ENCODE measurements around the gene ALPK1.

The ALPK1 gene

DNA sequence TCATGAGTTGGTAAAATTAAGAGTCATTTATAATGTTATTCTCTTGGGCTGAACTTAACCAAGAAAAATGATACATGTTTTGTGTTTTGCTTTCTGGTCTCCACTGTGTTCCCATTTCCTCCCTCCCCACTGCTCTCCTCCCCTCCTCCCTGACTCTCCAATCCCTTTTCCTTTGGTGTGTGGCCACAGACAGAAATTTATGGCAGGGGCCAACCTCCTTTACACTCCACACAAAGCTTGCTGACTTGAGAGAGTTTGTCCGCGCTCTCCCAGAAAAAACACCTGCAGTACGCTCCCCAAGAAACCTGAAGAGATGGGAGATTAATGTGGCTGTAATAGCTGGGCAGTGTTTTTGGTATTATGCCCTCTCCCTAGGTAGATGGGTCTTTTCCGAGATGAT lies 88.9 kb downstream of the ALPK1 start:
- intact Hi-C loops (cut with DNase I; ENCODE audit: low total_unique reads): no loop called here
- no peak overlapping the region for H3K27ac ChIP-seq
- H3K27me3 ChIP-seq: no peaks in the 10 kb centered on the region
- no peak for TF ChIP-seq CTCF (IDR thresholded peaks at IDR 0.05)
- no peak for DNase-seq
- H3K4me1 ChIP-seq: peaks cover 0 to 10% (median 0%) of the 10 kb centered on the region in 4 donors
- H3K4me3 ChIP-seq: no peak overlapping the region
- H3K36me3 ChIP-seq: peaks cover 13 to 30% (median 20%) of the 10 kb centered on the region in 3 donors
- no peaks in the 10 kb centered on the region for H3K9me3 ChIP-seq

GRCh38 chr4:112402098-112402497 lies 104.9 kb downstream of the ALPK1 start:
- Histone ChIP-seq H3K4me1 (no peaks in the 10 kb centered on the region), H3K4me3 (no peak overlapping the region), H3K9me3 (no peaks in the 10 kb centered on the region), H3K27ac (no peak overlapping the region), H3K27me3 (no peaks in the 10 kb centered on the region), H3K36me3 (no peaks in the 10 kb centered on the region)
- no peak for DNase-seq
- intact Hi-C loops (cut with DNase I; ENCODE audit: low total_unique reads): no loop called here
- TF ChIP-seq CTCF (IDR thresholded peaks at IDR 0.05): no peak

DNA sequence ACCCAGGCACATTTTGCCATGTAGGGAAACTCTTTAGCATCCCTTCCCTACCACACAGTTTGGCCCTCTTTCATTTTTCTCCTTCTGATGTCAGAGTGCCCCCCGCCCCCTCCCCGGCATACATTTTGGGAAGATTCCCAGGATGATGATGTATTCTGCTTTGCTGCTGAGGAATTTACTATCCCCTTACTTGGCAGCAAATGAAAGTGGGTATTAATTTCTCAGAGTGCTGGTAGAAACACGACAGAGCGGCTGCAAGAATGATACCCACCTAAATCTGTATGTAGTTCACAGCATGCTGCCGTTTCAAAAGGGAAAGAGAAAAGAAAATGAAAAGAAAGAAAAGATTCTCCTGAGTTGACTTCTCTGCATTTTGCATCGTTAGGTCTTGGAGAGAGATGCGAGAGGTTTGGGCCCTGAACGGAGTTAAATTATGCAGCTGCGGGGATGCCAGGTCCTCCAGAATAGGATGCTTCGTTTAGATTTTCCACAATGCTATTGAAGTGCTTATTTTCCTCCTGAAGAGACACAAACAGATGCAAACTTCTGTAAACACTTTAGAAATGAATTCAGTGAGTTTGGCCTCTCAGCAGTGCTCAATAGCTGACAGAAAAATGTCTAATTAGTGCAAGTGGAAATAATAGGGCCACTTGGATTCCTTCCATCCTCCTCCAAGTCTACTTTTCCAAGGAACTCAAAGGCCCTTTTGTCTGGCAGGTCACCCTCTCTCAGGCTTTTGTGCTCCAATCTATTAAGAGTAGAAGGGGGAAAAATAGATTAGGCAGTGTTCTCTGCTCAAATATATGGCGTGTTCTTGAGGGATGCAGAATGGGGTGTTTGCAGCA lies 106.2 kb downstream of the ALPK1 start:
- no peak overlapping the region for H3K27ac ChIP-seq
- TF ChIP-seq CTCF (IDR thresholded peaks at IDR 0.05): no peak
- no peaks in the 10 kb centered on the region for H3K9me3 ChIP-seq
- no peak for DNase-seq
- no peaks in the 10 kb centered on the region for H3K36me3 ChIP-seq
- no peaks in the 10 kb centered on the region for H3K4me1 ChIP-seq
- H3K4me3 ChIP-seq: no peak overlapping the region
- intact Hi-C loops (cut with DNase I; ENCODE audit: low total_unique reads): no loop called here
- no peaks in the 10 kb centered on the region for H3K27me3 ChIP-seq

GRCh38 chr4:112410364-112410763 lies 113.2 kb downstream of the ALPK1 start:
- intact Hi-C loops (cut with DNase I; ENCODE audit: low total_unique reads): no loop called here
- no peaks in the 10 kb centered on the region for H3K4me1 ChIP-seq
- DNase-seq: no peak
- H3K9me3 ChIP-seq: no peaks in the 10 kb centered on the region
- TF ChIP-seq CTCF (IDR thresholded peaks at IDR 0.05): no peak
- no peak overlapping the region for H3K27ac ChIP-seq
- H3K36me3 ChIP-seq: peaks cover 26 to 33% (median 31%) of the 10 kb centered on the region in 3 donors
- no peaks in the 10 kb centered on the region for H3K27me3 ChIP-seq
- H3K4me3 ChIP-seq: no peak overlapping the region

DNA sequence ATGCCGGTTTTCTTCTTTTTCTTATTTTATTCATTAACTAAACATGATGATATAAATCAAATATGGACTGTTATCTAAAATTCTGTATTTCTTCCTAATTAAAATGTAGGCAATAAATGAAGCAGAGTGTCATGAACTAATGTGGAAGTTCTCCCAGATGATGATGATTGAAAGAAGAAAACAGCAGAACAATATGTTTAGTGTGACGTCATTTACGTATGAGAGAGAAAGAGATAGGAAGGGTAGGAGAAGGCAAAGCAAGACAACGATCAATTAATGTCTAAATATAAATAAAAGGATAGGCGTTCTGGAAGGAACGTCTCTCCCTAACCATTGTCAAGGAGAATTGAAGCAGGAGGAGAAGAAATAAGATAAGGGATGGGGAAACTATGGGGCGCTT lies 113.6 kb downstream of the ALPK1 start:
- intact Hi-C loops (cut with DNase I; ENCODE audit: low total_unique reads): no loop called here
- no peaks in the 10 kb centered on the region for H3K9me3 ChIP-seq
- no peak overlapping the region for H3K4me3 ChIP-seq
- no peak for TF ChIP-seq CTCF (IDR thresholded peaks at IDR 0.05)
- H3K36me3 ChIP-seq: peaks cover 26 to 38% (median 31%) of the 10 kb centered on the region in 3 donors
- no peaks in the 10 kb centered on the region for H3K27me3 ChIP-seq
- H3K27ac ChIP-seq: no peak overlapping the region
- DNase-seq: no peak
- no peaks in the 10 kb centered on the region for H3K4me1 ChIP-seq

Data from tibial artery (tissue), 4 donors.